MM.1S (cell line): Measurements from ENCODE around the gene PPP2R3B.

Source experiments
- DNase-seq: peaks from one replicate; pipeline ENCODE4 v3.0.0-alpha.2; 2015
- H2AFZ ChIP-seq: fragments of 300-600 bp; sonication (generic); 2 replicates; pipeline ENCODE4 v1.6.0; 2016; ENCODE audit warnings: antibody characterized with exemption, low read length
- H3F3A ChIP-seq: fragments of 300-600 bp; sonication (generic); 2 replicates; pipeline ENCODE4 v1.6.1; 2016; ENCODE audit warnings: mild to moderate bottlenecking, antibody characterized with exemption, low read length, moderate library complexity, mixed read lengths; ENCODE audit not compliant: insufficient read depth
- H3K27ac ChIP-seq: fragments of 300-600 bp; sonication (generic); 2 replicates; pipeline ENCODE4 v1.5.1; 2016; ENCODE audit warnings: mild to moderate bottlenecking, low read length
- H3K27me3 ChIP-seq: fragments of 300-600 bp; sonication (generic); replicated peaks from 2 replicates; pipeline ENCODE4 v1.6.0; 2016; ENCODE audit warnings: low read length; ENCODE audit not compliant: insufficient read depth
- H3K36me3 ChIP-seq: fragments of 300-600 bp; sonication (generic); replicated peaks from 2 replicates; pipeline ENCODE4 v1.6.1; 2016; ENCODE audit warnings: mild to moderate bottlenecking, low read length, mixed read lengths; ENCODE audit not compliant: insufficient read depth
- H3K4me1 ChIP-seq: fragments of 300-600 bp; sonication (generic); 2 replicates; pipeline ENCODE4 v1.6.1; 2016; ENCODE audit warnings: low read length, mixed read lengths
- H3K4me2 ChIP-seq: fragments of 300-600 bp; sonication (generic); 2 replicates; pipeline ENCODE4 v1.6.0; 2016; ENCODE audit warnings: low read depth, low read length
- H3K4me3 ChIP-seq: fragments of 300-600 bp; sonication (generic); 2 replicates; pipeline ENCODE4 v1.5.1; 2016; ENCODE audit warnings: low read length, mixed read lengths
- H3K79me2 ChIP-seq: fragments of 300-600 bp; sonication (generic); 2 replicates; pipeline ENCODE4 v1.6.1; 2016; ENCODE audit warnings: mixed run types, low read length, mixed read lengths
- H3K9ac ChIP-seq: fragments of 300-600 bp; sonication (generic); 2 replicates; pipeline ENCODE4 v1.6.1; 2016; ENCODE audit warnings: low read length, mixed read lengths
- H3K9me2 ChIP-seq: fragments of 300-600 bp; sonication (generic); replicated peaks from 2 replicates; pipeline ENCODE4 v1.6.1; 2016; ENCODE audit warnings: mild to moderate bottlenecking, low read length, mixed read lengths; ENCODE audit not compliant: insufficient read depth
- H3K9me3 ChIP-seq: fragments of 300-600 bp; sonication (generic); replicated peaks from 2 replicates; pipeline ENCODE4 v1.6.1; 2016; ENCODE audit warnings: mild to moderate bottlenecking, low read length, mixed read lengths; ENCODE audit not compliant: insufficient read depth
- H4K20me1 ChIP-seq: fragments of 300-600 bp; sonication (generic); 2 replicates; pipeline ENCODE4 v1.6.1; 2016; ENCODE audit warnings: mild to moderate bottlenecking, low read length, moderate library complexity, mixed read lengths; ENCODE audit not compliant: insufficient read depth
- CTCF ChIP-seq: fragments of 300-600 bp; sonication (generic); IDR thresholded peaks from 2 replicates; pipeline ENCODE4 v1.5.1; 2016; ENCODE audit warnings: antibody characterized with exemption, low read length, mixed read lengths
- EZH2 ChIP-seq: fragments of 300-600 bp; sonication (generic); optimal IDR thresholded peaks from 2 replicates; pipeline ENCODE3; 2017; ENCODE audit warnings: low read depth, mild to moderate bottlenecking, antibody characterized with exemption, low read length, mixed read lengths
- EZH2phosphoT487 ChIP-seq: fragments of 300-600 bp; sonication (generic); IDR thresholded peaks from 2 replicates; pipeline ENCODE4 v1.6.1; 2018; ENCODE audit warnings: antibody characterized with exemption, low read length

The PPP2R3B gene

DNA sequence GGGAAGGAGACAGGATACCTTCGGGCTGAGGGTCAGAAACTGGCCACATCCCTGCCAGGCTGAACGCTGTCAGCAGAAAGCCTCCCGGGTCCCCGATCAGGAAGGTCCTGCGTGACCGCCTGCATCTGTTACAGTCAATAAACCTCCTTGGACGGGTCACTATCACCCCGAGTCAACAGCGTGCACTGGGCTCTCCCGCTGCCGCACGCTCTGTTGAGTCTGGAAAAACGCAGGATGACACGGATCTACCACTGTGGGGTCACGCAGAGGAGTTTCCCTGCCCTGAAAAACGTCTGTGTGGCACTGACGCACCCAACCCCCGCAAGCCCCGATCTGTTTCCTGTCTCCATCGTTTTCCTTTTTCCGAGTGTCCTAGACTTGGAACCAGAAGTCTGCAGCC, 12.1 kb downstream of the PPP2R3B start:
- no peaks in the 10 kb centered on the region for H3K27me3 ChIP-seq
- H3K27ac ChIP-seq, result no peak overlapping the region
- DNase-seq, result no peak
- no peaks in the 10 kb centered on the region for H3K79me2 ChIP-seq
- no peaks in the 10 kb centered on the region for H3F3A ChIP-seq
- no peak overlapping the region for H3K4me2 ChIP-seq
- no peak overlapping the region for H3K4me3 ChIP-seq
- no peak overlapping the region for H3K9ac ChIP-seq
- H3K9me3 ChIP-seq, result no peaks in the 10 kb centered on the region
- no peaks in the 10 kb centered on the region for H3K4me1 ChIP-seq
- H2AFZ ChIP-seq, result no peak overlapping the region
- TF ChIP-seq EZH2phosphoT487 (no peak), CTCF (no peak), EZH2 (no peak)
- H3K9me2 ChIP-seq, result no peaks in the 10 kb centered on the region
- no peaks in the 10 kb centered on the region for H3K36me3 ChIP-seq
- H4K20me1 ChIP-seq, result no peaks in the 10 kb centered on the region

DNA sequence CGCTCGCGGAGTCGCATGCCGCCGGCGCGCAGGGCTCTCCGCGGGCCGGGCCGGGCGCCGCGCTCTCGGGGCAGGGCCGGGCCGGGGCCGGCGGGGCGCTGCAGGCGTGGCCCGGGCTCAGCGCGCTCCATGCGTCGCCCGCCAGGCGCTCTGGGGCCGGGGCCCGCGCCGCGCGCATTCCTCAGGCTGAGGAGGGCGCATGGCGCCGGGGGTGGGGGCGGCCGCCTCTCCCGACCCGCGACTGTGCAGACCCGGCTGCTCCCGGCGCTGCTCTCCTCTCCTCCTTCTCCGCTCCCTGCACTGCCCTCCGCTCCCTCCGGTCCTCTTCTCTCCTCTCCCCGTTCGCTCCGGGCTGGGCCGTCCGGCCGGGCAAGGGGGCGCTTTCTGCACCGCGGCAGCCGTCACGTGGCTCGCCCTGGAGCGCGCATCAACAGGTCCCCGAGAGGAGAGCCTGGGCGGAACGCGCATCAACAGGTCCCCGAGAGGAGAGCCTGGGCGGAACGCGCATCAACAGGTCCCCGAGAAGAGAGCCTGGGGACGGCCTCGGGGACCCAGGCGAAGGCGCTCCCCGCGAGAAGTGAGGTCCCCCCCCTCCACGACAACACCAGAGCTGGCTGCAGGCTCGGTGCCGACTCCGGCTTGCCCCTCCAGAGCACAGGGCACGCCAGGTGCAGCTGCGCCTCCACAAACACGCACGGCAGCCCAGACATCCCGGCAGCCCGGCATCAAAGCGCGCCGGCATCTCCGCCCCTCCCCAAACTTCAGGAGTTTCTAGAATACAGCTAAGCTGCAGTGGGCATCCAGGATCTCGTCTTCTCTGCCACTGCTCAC, 12.9 kb downstream of the PPP2R3B start:
- H3K36me3 ChIP-seq, result no peaks in the 10 kb centered on the region
- no peak overlapping the region for H3K9ac ChIP-seq
- H3K4me3 ChIP-seq, result no peak overlapping the region
- DNase-seq, result no peak
- H3K27ac ChIP-seq, result no peak overlapping the region
- no peaks in the 10 kb centered on the region for H3F3A ChIP-seq
- TF ChIP-seq EZH2, result no peak
- no peak for TF ChIP-seq CTCF
- no peaks in the 10 kb centered on the region for H3K27me3 ChIP-seq
- H3K4me1 ChIP-seq, result no peaks in the 10 kb centered on the region
- H2AFZ ChIP-seq, result no peak overlapping the region
- no peak overlapping the region for H3K4me2 ChIP-seq
- no peaks in the 10 kb centered on the region for H4K20me1 ChIP-seq
- no peaks in the 10 kb centered on the region for H3K9me3 ChIP-seq
- H3K9me2 ChIP-seq, result no peaks in the 10 kb centered on the region
- no peaks in the 10 kb centered on the region for H3K79me2 ChIP-seq

DNA sequence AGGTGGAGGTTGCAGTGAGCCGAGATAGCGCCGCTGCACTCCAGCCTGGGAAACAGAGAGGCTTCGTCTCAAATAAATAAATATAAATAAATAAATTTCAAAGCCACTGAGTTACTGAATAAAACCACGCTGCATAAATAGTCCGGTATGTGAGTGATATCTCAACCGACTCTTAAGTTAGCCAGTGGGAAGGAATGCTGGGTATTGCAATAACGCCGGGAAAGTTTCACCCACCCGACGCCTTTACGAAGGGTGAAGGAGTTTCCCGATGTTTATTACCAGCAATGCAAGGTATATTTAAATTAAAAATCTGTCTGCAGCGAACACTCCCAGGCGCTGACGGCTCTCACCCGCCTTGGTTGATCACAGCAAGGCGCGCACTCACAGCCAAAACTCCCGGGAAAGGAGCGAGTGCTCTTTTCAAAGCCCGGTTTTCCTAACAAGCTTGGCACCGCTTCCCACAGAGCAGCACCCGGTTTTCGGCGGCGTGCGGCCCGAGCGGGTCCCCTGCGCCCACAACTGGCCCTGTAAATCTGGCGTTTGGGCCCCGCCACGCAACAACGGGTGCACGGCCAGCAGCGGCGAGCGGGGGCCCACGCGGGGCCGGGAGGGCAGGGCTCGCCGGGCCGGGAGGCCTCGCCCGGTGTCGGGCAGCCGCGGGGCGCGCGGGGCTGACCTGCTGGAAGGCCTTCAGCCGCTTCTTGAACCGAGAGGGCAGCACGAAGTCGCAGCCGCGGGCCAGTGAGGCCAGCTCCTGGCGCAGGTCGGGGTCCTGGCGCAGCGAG, 13.7 kb downstream of the PPP2R3B start:
- Histone ChIP-seq H3K79me2 (no peaks in the 10 kb centered on the region), H3K4me3 (no peak overlapping the region)

More for the DNA sequence above, 13.7 kb downstream of the PPP2R3B start:
- Histone ChIP-seq H3K36me3 (no peaks in the 10 kb centered on the region), H3K9me3 (no peaks in the 10 kb centered on the region), H3K9me2 (no peaks in the 10 kb centered on the region), H2AFZ (no peak overlapping the region), H3K4me2 (no peak overlapping the region), H3K4me1 (no peaks in the 10 kb centered on the region), H4K20me1 (no peaks in the 10 kb centered on the region), H3K9ac (no peak overlapping the region), H3K27me3 (no peaks in the 10 kb centered on the region), H3K27ac (no peak overlapping the region), H3F3A (no peaks in the 10 kb centered on the region)
- no peak for TF ChIP-seq EZH2
- TF ChIP-seq CTCF, result no peak
- no peak for TF ChIP-seq EZH2phosphoT487
- DNase-seq, result no peak
